Neural cell (in vitro differentiated cells): ENCODE results near the gene GRM4. TPM values are rescaled to one million over a fixed set of nuclear protein-coding genes. Genes with fewer than 3 reads are reported as not detected.

ENCODE experiments used
- H2AFZ ChIP-seq: fragments of 200-600, 300-800 bp; sonication (generic), shearing (Covaris generic); 2 replicates; pipeline ENCODE4 v1.6.0; 2014; ENCODE audit warnings: low read depth, mild to moderate bottlenecking, antibody characterized with exemption, low read length, moderate library complexity
- H3F3A ChIP-seq: fragments of 200-600 bp; shearing (Covaris generic); 2 replicates; pipeline ENCODE4 v1.6.1; 2016; ENCODE audit warnings: mild to moderate bottlenecking, moderate library complexity, mixed read lengths, antibody characterized with exemption, low read length; ENCODE audit not compliant: insufficient read depth, poor library complexity, severe bottlenecking
- H3K27ac ChIP-seq: fragments of 200-600, 300-800 bp; sonication (generic), shearing (Covaris generic); 2 replicates; pipeline ENCODE4 v1.5.1; 2014; ENCODE audit warnings: mild to moderate bottlenecking, low read length, moderate library complexity
- H3K27me3 ChIP-seq: fragments of 300-800, 200-600 bp; sonication (generic), shearing (Covaris generic); 2 replicates; pipeline ENCODE4 v1.6.0; 2014; ENCODE audit warnings: mild to moderate bottlenecking, low read depth, low read length, moderate library complexity; ENCODE audit not compliant: insufficient read depth
- H3K36me3 ChIP-seq: fragments of 300-800, 200-600 bp; sonication (generic), shearing (Covaris generic); 2 replicates; pipeline ENCODE4 v1.5.1; 2014; ENCODE audit warnings: mild to moderate bottlenecking, antibody characterized with exemption, low read length, moderate library complexity; ENCODE audit not compliant: insufficient read depth
- H3K4me2 ChIP-seq: fragments of 300-800, 200-600 bp; sonication (generic), shearing (Covaris generic); 2 replicates; pipeline ENCODE4 v1.6.0; 2014; ENCODE audit warnings: mild to moderate bottlenecking, low read length
- H3K4me3 ChIP-seq: fragments of 300-800, 200-600 bp; sonication (generic), shearing (Covaris generic); 2 replicates; pipeline ENCODE4 v1.5.1; 2014; ENCODE audit warnings: mild to moderate bottlenecking, low read length, moderate library complexity
- H3K79me2 ChIP-seq: fragments of 200-600 bp; shearing (Covaris generic); replicated peaks from 2 replicates; pipeline ENCODE4 v1.6.0; 2014; ENCODE audit warnings: mild to moderate bottlenecking, low read length, moderate library complexity; ENCODE audit not compliant: insufficient read depth
- H3K9ac ChIP-seq: fragments of 300-800, 200-600 bp; sonication (generic), shearing (Covaris generic); 2 replicates; pipeline ENCODE4 v1.6.1; 2016; ENCODE audit warnings: mild to moderate bottlenecking, low read length, mixed read lengths
- H3K9me2 ChIP-seq: fragments of 200-600 bp; shearing (Covaris generic); 2 replicates; pipeline ENCODE4 v1.6.1; 2016; ENCODE audit warnings: mild to moderate bottlenecking, low read length, mixed read lengths; ENCODE audit not compliant: insufficient read depth
- H3K9me3 ChIP-seq: fragments of 200-600, 300-800 bp; sonication (generic), shearing (Covaris generic); 2 replicates; pipeline ENCODE4 v1.6.1; 2016; ENCODE audit warnings: mild to moderate bottlenecking, mixed run types, low read length, moderate library complexity, mixed read lengths
- H4K20me1 ChIP-seq: fragments of 200-600 bp; shearing (Covaris generic); 2 replicates; pipeline ENCODE4 v1.6.1; 2016; ENCODE audit warnings: mild to moderate bottlenecking, mixed run types; ENCODE audit not compliant: insufficient read depth
- EP300 ChIP-seq: fragments of 450-650 bp; conservative IDR thresholded peaks from 2 replicates; pipeline ENCODE4 v1.6.1; 2014; ENCODE audit warnings: antibody characterized with exemption, mild to moderate bottlenecking, moderate library complexity; ENCODE audit not compliant: poor library complexity, severe bottlenecking
- EZH2 ChIP-seq: fragments of 200-600, 300-800 bp; shearing (Covaris generic), sonication (generic); IDR thresholded peaks from 2 replicates; pipeline ENCODE4 v1.6.1; 2014; ENCODE audit warnings: antibody characterized with exemption, low read length, borderline replicate concordance, mild to moderate bottlenecking; ENCODE audit not compliant: insufficient read depth, poor library complexity, severe bottlenecking
- MXI1 ChIP-seq: fragments of 450-650 bp; conservative IDR thresholded peaks from 2 replicates; pipeline ENCODE4 v1.6.1; 2014; ENCODE audit warnings: antibody characterized with exemption, mild to moderate bottlenecking; ENCODE audit not compliant: poor library complexity, severe bottlenecking
- POLR2AphosphoS5 ChIP-seq: IDR thresholded peaks from 2 replicates; pipeline ENCODE4 v1.6.1; 2012
- RAD21 ChIP-seq: fragments of 450-650 bp; conservative IDR thresholded peaks from 2 replicates; pipeline ENCODE4 v1.6.1; 2014; ENCODE audit warnings: antibody characterized with exemption, mild to moderate bottlenecking, moderate library complexity
- SMC3 ChIP-seq: fragments of 450-650 bp; conservative IDR thresholded peaks from 2 replicates; pipeline ENCODE4 v1.6.1; 2014; ENCODE audit warnings: antibody characterized with exemption, mild to moderate bottlenecking, moderate library complexity; ENCODE audit not compliant: poor library complexity
- TAF1 ChIP-seq: IDR thresholded peaks from 2 replicates; pipeline ENCODE4 v1.6.1; 2012; ENCODE audit warnings: low read depth
- polyA plus RNA-seq: library from polyadenylated mRNA; depleted of rRNA; stranded (reverse); fragments of >200 nt; gene quantifications from 2 replicates; pipeline ENCODE4 v1.2.3, GENCODE V29; 2014
- TF ChIP-seq, protein P1 (sequence below): IDR thresholded peaks from 2 replicates; pipeline ENCODE4 v1.6.1; 2012; ENCODE audit warnings: borderline replicate concordance
- TF ChIP-seq, protein P2 (sequence below): fragments of 450-650 bp; IDR thresholded peaks from 2 replicates; pipeline ENCODE4 v1.5.1; 2014; ENCODE audit warnings: antibody characterized with exemption, mild to moderate bottlenecking, moderate library complexity; ENCODE audit not compliant: poor library complexity, severe bottlenecking

The GRM4 gene
- polyA plus RNA-seq, 1 donor from 2014 or later = 2.1 TPM

GRCh38 chr6:34080357-34080756, 65.5 kb downstream of the GRM4 start:
- Histone ChIP-seq H3K9me2 (no peaks in the 10 kb centered on the region), H3K79me2 (no peaks in the 10 kb centered on the region), H3K4me2 (no peak overlapping the region), H3K4me3 (no peak overlapping the region), H3K9me3 (no peaks in the 10 kb centered on the region), H3F3A (no peaks in the 10 kb centered on the region), H3K27me3 (no peaks in the 10 kb centered on the region), H3K9ac (no peak overlapping the region), H2AFZ (no peak overlapping the region), H3K36me3 (no peaks in the 10 kb centered on the region), H4K20me1 (no peaks in the 10 kb centered on the region), H3K27ac (no peak overlapping the region)
- TF ChIP-seq, protein P1, sequence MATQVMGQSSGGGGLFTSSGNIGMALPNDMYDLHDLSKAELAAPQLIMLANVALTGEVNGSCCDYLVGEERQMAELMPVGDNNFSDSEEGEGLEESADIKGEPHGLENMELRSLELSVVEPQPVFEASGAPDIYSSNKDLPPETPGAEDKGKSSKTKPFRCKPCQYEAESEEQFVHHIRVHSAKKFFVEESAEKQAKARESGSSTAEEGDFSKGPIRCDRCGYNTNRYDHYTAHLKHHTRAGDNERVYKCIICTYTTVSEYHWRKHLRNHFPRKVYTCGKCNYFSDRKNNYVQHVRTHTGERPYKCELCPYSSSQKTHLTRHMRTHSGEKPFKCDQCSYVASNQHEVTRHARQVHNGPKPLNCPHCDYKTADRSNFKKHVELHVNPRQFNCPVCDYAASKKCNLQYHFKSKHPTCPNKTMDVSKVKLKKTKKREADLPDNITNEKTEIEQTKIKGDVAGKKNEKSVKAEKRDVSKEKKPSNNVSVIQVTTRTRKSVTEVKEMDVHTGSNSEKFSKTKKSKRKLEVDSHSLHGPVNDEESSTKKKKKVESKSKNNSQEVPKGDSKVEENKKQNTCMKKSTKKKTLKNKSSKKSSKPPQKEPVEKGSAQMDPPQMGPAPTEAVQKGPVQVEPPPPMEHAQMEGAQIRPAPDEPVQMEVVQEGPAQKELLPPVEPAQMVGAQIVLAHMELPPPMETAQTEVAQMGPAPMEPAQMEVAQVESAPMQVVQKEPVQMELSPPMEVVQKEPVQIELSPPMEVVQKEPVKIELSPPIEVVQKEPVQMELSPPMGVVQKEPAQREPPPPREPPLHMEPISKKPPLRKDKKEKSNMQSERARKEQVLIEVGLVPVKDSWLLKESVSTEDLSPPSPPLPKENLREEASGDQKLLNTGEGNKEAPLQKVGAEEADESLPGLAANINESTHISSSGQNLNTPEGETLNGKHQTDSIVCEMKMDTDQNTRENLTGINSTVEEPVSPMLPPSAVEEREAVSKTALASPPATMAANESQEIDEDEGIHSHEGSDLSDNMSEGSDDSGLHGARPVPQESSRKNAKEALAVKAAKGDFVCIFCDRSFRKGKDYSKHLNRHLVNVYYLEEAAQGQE = no peak
- no peak for TF ChIP-seq MXI1
- TF ChIP-seq POLR2AphosphoS5 = no peak
- no peak for TF ChIP-seq RAD21
- no peak for TF ChIP-seq TAF1
- no peak for TF ChIP-seq SMC3
- TF ChIP-seq, protein P2, sequence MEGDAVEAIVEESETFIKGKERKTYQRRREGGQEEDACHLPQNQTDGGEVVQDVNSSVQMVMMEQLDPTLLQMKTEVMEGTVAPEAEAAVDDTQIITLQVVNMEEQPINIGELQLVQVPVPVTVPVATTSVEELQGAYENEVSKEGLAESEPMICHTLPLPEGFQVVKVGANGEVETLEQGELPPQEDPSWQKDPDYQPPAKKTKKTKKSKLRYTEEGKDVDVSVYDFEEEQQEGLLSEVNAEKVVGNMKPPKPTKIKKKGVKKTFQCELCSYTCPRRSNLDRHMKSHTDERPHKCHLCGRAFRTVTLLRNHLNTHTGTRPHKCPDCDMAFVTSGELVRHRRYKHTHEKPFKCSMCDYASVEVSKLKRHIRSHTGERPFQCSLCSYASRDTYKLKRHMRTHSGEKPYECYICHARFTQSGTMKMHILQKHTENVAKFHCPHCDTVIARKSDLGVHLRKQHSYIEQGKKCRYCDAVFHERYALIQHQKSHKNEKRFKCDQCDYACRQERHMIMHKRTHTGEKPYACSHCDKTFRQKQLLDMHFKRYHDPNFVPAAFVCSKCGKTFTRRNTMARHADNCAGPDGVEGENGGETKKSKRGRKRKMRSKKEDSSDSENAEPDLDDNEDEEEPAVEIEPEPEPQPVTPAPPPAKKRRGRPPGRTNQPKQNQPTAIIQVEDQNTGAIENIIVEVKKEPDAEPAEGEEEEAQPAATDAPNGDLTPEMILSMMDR = no peak
- no peak for TF ChIP-seq EZH2
- no peak for TF ChIP-seq EP300

DNA sequence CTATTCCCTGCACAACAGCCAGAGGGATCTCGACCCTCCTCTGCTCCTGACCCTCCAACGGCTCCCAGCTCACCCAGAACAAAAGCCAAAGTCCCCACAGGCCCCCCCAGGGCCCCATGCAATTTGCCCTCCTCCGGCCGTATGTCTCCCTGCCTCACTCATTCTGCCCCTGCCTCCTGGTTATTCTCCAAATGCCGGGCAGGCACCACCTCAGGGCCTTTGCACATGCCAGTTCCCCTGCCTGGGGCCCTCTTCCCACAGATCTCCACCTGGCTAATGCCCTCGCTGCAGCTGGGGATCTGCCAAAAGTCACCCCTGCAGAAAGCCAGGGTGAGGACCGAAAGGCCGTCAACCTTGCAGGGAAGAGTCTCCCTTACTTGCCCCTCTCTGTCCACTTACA, 66.0 kb downstream of the GRM4 start:
- Histone ChIP-seq H3F3A (no peaks in the 10 kb centered on the region), H4K20me1 (no peaks in the 10 kb centered on the region), H3K4me2 (no peak overlapping the region), H3K27ac (no peak overlapping the region), H3K9me3 (no peaks in the 10 kb centered on the region), H3K4me3 (no peak overlapping the region), H3K9me2 (no peaks in the 10 kb centered on the region), H3K27me3 (no peaks in the 10 kb centered on the region), H3K9ac (no peak overlapping the region), H3K79me2 (no peaks in the 10 kb centered on the region), H3K36me3 (no peaks in the 10 kb centered on the region), H2AFZ (no peak overlapping the region)
- TF ChIP-seq, protein P2 = no peak
